ENCODE measurements around the gene GPR87.

Gene GPR87

GRCh38 chr3:151315136-151315535 lies 1.5 kb downstream of the GPR87 start:
- DNase-seq = no peak

- DNase-seq = no peak
These were observed 2.0 kb downstream of the GPR87 start for GRCh38 chr3:151314593-151314992.

DNA sequence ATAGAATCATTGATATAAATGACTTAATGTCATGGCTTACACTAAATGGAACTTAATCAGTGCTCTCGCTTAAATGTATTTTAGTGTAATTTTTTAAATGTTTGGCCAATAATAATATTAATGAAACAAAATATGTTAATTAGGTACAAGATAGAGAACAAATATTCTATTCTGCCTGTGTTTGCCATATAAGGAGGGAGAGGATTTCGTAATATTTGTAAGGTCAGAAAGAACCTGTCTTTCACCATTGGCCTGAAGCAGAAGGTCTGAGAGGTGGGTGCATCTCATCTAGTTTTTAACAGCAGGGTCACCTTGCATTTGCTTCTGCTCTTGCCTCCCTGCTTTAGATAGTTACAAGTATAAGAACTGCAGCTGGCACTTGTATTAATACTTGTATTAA lies 2.5 kb downstream of the GPR87 start:
- no peak for DNase-seq

DNA sequence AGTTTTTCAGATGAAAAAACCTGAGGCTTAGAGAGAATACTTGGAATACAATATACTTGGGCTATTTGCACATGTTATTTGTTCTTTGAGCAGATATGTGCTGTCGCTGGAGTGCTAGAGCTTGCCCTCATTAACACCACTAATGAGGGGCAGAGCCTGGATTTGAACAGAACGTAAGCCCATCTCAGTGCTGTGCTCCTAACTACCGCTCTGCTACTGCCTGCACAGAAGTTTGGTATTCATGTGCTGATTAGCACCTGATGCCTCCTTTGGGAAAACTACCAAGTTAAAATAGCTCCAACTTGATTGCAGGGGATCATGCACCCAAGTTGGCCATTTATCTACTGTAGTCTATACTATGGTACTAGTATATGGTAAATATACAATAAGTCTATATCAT lies 3.6 kb downstream of the GPR87 start:
- DNase-seq = no peak

DNA sequence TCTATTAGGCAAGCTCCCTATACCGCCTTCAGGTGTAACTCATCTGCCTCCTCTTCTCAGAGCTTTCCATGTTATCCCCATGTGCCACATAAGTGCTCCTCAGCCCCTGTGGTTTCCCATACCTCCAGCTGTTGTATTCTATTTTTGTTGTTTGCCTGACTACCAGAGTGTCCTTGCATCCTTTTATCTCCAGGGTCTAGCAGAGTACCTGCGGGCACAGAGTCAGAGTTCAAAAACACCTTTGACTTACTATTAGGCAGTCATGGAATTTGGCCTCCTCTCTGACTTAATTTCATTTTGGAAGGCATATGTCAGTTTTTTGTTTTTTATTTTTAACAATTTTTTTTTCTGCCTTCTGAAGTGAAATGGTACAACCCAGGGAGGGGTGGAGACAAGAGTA lies 7.1 kb downstream of the GPR87 start:
- no peak for DNase-seq

GRCh38 chr3:151307583-151308488 lies 8.8 kb downstream of the GPR87 start:
- no peak for DNase-seq

GRCh38 chr3:151307131-151307530 lies 9.5 kb downstream of the GPR87 start:
- no peak for DNase-seq

- DNase-seq = no peak
These were observed 10.3 kb downstream of the GPR87 start for GRCh38 chr3:151306168-151306810.

DNA sequence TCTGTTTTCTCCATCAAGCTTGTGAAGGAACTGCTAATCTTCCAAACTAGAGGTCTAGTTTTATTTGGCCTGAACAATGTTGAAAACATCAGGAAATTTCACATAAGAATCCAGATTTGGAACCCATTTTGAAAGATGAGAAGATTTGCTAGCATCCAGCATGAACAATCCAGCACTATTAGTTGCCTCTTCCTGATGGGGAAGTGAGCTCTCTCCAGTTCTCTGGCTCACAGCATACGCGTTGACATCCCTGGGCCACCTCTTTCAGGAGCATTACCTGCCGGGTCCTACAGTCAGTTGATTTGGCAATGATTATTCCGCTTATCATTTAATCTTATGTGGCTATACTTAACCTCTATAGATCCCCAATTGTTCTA lies 10.9 kb downstream of the GPR87 start:
- no peak for DNase-seq

DNA sequence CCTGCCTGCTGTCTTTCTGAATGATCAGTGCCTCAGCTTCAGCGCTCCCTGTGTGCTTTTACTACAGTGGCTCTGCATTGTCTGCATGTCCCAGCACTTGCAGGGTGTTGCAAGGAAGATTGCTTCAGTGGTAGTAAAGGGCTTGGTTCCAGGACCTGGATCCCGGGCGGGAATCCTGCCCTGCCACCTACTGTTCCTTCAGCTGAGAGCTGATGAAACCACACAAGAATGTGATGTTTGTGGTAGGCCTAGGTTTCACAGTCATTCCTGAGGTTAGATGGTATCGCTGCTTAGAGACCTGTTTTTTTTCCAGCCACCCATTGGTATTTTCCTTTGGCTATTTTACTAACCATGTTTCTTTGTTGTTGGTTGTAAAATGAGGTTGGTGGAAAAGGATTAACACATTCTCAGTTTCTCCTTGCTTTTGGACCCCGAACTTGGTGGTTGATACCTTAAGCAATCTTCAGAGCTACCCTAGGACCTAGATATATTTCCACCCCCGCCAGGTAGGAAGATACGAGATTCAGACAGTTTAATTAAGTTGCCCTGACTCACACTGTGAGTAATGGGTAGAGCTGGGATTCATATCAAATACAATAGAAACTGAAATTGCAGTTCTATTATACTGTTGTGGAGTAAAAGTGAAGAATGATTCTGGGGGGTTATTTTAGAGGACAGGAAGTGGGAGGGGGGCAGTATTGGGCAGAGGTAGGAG lies 11.4 kb downstream of the GPR87 start:
- no peak for DNase-seq

GRCh38 chr3:151303751-151304150 lies 12.9 kb downstream of the GPR87 start:
- DNase-seq = no peak

GRCh38 chr3:151301787-151302186 lies 14.8 kb downstream of the GPR87 start:
- no peak for DNase-seq

DNA sequence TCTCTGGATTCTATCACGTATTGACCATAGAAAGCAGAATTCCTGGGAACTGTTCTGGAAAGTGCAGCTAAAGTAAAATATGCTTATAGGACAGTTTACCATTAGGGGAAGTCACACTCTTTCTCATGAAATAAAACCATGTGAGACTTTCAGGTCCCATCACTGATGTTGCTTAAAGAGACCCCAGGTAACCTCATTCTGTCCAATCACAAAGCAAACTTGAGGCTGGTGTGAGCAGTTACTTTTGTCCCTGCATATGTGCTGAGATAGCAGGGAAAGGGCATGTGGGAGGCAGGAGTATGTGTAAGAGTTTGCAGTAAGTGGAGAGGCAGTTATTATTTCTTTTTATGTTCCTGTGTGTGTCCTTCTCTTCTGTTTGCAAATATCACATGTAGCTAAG lies 16.1 kb downstream of the GPR87 start:
- DNase-seq = no peak

- DNase-seq = no peak
These were observed 17.6 kb downstream of the GPR87 start for GRCh38 chr3:151299006-151299405.

- DNase-seq = no peak
These were observed 19.2 kb downstream of the GPR87 start for GRCh38 chr3:151297429-151297828.

GRCh38 chr3:151296226-151296625 lies 20.4 kb downstream of the GPR87 start:
- DNase-seq = no peak

DNA sequence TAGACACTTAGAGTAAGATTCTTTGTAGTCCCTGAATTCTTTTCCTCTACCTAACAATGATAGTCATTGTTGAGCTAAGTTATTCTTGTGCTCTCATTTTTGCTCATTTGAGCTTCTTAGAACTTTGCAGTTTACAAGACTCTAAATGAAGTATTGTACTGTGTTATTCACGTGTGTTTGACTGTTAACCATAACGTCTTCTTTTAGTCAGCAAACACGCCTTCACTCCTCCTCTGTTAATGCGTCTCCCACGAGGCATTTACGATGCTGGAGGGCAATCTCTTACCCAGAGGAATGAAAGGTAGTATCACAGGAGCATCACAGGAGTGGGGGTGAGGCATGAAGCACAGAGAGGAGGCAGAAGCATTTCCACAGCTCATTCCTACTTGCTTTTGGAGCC lies 23.5 kb downstream of the GPR87 start:
- DNase-seq = no peak

DNA sequence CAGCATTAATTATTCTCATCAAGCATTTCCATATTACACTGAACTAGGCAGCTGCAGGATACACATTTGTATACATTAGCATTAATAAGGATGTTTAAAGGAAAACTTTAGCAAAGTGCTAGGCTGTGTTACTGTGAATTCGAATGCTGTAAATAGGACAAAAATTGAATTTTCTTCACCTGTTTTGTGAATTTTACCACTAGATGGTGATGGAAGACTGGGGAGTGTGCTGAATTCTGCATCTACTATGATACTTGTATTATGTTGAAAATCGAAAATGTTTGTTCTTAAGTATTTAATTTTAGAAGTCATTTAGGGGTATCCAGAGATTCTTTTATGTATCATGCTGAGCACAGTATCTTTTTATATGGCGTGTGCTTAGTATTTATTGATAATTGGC lies 25.9 kb downstream of the GPR87 start:
- DNase-seq = no peak

GRCh38 chr3:151289445-151289844 lies 27.2 kb downstream of the GPR87 start:
- DNase-seq = no peak

- no peak for DNase-seq
These were observed 30.7 kb downstream of the GPR87 start for GRCh38 chr3:151285940-151286339.

GRCh38 chr3:151283907-151284461 lies 32.6 kb downstream of the GPR87 start:
- no peak for DNase-seq

GRCh38 chr3:151283387-151283786 lies 33.2 kb downstream of the GPR87 start:
- DNase-seq = no peak

DNA sequence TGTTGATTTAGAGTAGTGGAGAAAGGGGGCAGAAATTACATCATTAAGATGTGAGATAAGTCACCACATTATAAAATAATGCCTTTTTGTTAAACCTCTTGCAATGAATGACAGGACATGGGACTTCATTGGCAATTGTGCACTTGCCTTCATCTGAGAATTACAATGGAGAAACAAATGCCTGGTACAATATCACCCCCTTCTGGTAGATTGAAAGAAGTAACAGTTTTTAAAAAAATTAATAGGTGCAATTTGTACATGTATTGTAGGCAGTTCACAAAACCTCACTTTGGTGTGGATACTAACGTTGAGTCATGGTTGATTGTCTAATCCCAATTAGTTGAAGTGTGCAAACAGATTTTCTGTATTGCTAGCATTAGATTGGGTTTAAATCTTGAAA lies 33.7 kb downstream of the GPR87 start:
- no peak for DNase-seq

All from NK-92 treated with Interleukin-12 subunit alpha and Interleukin-12 subunit beta, amount 100 ng/mL, for 24 hours (cell line).